Measurements from ENCODE around the gene POLH. TPM values are rescaled to one million over a fixed set of nuclear protein-coding genes. Genes with fewer than 3 reads are reported as not detected.
A peak's percentile ranks its signal among the peaks of the same experiment; 100 is the strongest.

POLH gene
- total RNA-seq, 3 donors from 2014 or later (not counting 1 experiment from before 2014, with no cell fraction given): 7.7 to 11.2 (median 7.8) TPM

DNA sequence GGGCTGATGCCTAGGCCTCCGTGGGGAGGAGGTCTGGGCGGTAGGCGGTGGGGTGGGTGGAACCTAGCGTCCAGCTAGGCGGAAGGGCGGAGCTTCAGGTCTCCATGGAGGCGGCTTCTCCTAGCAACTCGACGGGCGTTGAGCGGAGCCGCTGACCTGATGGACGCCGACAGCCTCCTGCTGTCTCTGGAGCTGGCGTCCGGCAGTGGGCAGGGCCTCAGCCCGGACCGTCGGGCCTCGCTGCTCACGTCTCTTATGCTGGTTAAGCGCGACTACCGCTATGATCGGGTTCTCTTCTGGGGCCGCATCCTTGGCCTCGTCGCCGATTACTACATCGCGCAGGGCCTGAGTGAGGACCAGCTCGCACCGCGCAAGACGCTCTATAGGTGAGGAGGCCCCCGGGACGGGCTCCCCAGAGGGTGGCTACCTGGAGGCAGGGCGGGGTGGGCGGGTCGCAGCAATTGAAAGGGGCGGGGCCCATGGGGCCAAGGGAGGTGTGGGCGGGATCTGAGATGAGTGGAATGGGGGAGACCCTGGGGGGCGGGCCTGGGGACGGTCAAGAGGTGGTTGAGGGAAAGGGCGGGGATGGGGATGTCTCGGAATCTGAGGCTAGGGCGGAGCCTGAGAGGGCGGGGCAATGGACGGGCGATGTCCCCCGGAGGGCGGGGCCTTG, 69.1 kb downstream of the POLH start, which contains the start of gene RSPH9:
TSS of gene RSPH9 (plus strand) at position 97 of the 673 bp plus-strand sequence. CDS start at position 160, 63 bp downstream.
- Mint-ChIP-seq H3K9me3 (no peaks in the 10 kb centered on the region), H3K27me3 (ENCODE audit: low read depth in 2 of 2) (peaks cover 0 to 3% of the 10 kb centered on the region in 2 donors), H3K4me3 (peak within 1 kb of the TSS; percentile 89), H3K36me3 (peaks cover 5% of the 10 kb centered on the region), H3K4me1 (peaks cover 13 to 28% of the 10 kb centered on the region in 2 donors), H3K27ac (peak within 1 kb of the TSS; percentile 48 to 74)
- ATAC-seq: peak; percentile 74 to 82 (median 80)
- intact Hi-C loops (cut with micrococcal nuclease): no loop called here
- 10% methylated on average over 52 of the region's 52 CpGs for WGBS (ENCODE audit: insufficient coverage)
- DNase-seq: peak; percentile 46 to 71
- Histone ChIP-seq H3K4me3 (ENCODE audit: low read length) (peak within 1 kb of the TSS; percentile 44), H3K36me3 (ENCODE audit: control insufficient read depth, insufficient read depth, low read length) (peaks cover 12% of the 10 kb centered on the region), H3K27me3 (ENCODE audit: control insufficient read depth, insufficient read depth, low read length) (no peaks in the 10 kb centered on the region), H3K9me3 (ENCODE audit: control insufficient read depth, insufficient read depth, low read length) (no peaks in the 10 kb centered on the region), H3K4me1 (ENCODE audit: control insufficient read depth, insufficient read depth, low read length) (peaks cover 13% of the 10 kb centered on the region), H3K27ac (ENCODE audit: low read length) (no peak within 1 kb of the TSS)
- TF ChIP-seq CTCF (IDR thresholded peaks at IDR 0.05): no peak

DNA sequence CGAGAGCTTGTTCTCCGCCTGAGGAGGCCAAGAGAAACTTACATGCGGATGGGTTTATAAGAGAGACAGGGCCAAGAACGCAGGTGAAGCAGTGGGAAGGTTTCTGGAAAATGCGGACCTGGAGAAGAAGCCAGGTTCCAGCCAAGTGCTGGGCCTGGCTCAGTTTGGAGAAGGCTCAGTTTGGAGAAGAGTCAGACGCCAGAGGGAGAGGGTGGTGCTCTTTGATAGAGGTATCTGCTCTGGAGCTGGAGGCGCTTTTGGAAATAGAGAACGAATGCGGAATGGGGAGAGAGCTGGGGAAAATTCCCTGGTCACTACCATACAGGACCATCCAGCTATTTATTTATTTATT, 69.6 kb downstream of the POLH start:
- intact Hi-C loops (cut with micrococcal nuclease): no loop called here
- no peaks in the 10 kb centered on the region for H3K9me3 ChIP-seq (ENCODE audit: control insufficient read depth, insufficient read depth, low read length)
- 8% methylated on average over 6 of the region's 9 CpGs for WGBS (ENCODE audit: insufficient coverage)
- Mint-ChIP-seq H3K4me1 (peaks cover 13 to 27% of the 10 kb centered on the region in 2 donors), H3K27me3 (ENCODE audit: low read depth in 2 of 2) (peaks cover 0 to 6% of the 10 kb centered on the region in 2 donors), H3K9me3 (no peaks in the 10 kb centered on the region), H3K4me3 (peak overlapping the region; percentile 89), H3K27ac (peak overlapping the region; percentile 48 to 74), H3K36me3 (peaks cover 5% of the 10 kb centered on the region)
- ATAC-seq (peak in 2 of 3 donors; percentile 6 to 9), DNase-seq (no peak)
- H3K4me1 ChIP-seq (ENCODE audit: control insufficient read depth, insufficient read depth, low read length): peaks cover 13% of the 10 kb centered on the region
- peaks cover 7% of the 10 kb centered on the region for H3K36me3 ChIP-seq (ENCODE audit: control insufficient read depth, insufficient read depth, low read length)
- no peak for TF ChIP-seq CTCF (IDR thresholded peaks at IDR 0.05)
- H3K4me3 ChIP-seq (ENCODE audit: low read length): peak overlapping the region; percentile 44
- H3K27me3 ChIP-seq (ENCODE audit: control insufficient read depth, insufficient read depth, low read length): no peaks in the 10 kb centered on the region
- H3K27ac ChIP-seq (ENCODE audit: low read length): no peak overlapping the region

DNA sequence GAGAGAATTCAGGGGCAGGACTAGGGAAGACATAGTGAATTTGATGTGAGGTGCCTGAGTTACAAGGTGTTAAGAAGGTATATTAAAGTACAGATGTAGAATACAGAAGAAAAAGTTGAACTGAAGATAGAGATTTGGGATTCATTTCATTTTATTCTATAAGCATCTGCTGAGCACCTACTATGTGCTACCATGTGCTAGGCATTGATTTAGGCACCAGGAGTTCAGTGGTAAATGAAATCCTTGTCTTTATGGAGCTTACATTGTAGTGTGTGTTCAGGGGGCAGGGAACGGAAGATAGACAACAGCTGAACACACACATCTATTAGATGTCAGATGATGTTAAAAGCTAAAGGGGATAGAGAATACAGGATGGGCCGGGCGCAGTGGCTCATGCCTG, 71.6 kb downstream of the POLH start:
- Mint-ChIP-seq H3K27me3 (ENCODE audit: low read depth in 2 of 2) (peaks cover 0 to 6% of the 10 kb centered on the region in 2 donors), H3K4me3 (no peak overlapping the region), H3K4me1 (peaks cover 9 to 21% of the 10 kb centered on the region in 2 donors), H3K36me3 (no peaks in the 10 kb centered on the region), H3K27ac (no peak overlapping the region), H3K9me3 (no peaks in the 10 kb centered on the region)
- no peak overlapping the region for H3K4me3 ChIP-seq (ENCODE audit: low read length)
- intact Hi-C loops (cut with micrococcal nuclease): no loop called here
- no peaks in the 10 kb centered on the region for H3K27me3 ChIP-seq (ENCODE audit: control insufficient read depth, insufficient read depth, low read length)
- H3K36me3 ChIP-seq (ENCODE audit: control insufficient read depth, insufficient read depth, low read length): no peaks in the 10 kb centered on the region
- H3K27ac ChIP-seq (ENCODE audit: low read length): no peak overlapping the region
- WGBS (ENCODE audit: insufficient coverage): 93% methylated on average over 3 of the region's 3 CpGs
- DNase-seq (no peak), ATAC-seq (no peak)
- no peaks in the 10 kb centered on the region for H3K9me3 ChIP-seq (ENCODE audit: control insufficient read depth, insufficient read depth, low read length)
- peaks cover 13% of the 10 kb centered on the region for H3K4me1 ChIP-seq (ENCODE audit: control insufficient read depth, insufficient read depth, low read length)
- no peak for TF ChIP-seq CTCF (IDR thresholded peaks at IDR 0.05)

Measured in natural killer cell (primary cell).